ENCODE measurements around the gene SLC38A10. TPM values are rescaled to one million over a fixed set of nuclear protein-coding genes. Genes with fewer than 3 reads are reported as not detected.
A peak's percentile ranks its signal among the peaks of the same experiment; 100 is the strongest.
"Not testable (repeated sequence)": the region's sequence is repeated elsewhere in the genome, so short reads cannot be mapped to it uniquely, and the experiment has no call there.

The SLC38A10 gene
- total RNA-seq, 3 donors from 2014 or later (not counting 1 experiment from before 2014, with no cell fraction given), result 72.2 to 104 (median 90.5) TPM

DNA sequence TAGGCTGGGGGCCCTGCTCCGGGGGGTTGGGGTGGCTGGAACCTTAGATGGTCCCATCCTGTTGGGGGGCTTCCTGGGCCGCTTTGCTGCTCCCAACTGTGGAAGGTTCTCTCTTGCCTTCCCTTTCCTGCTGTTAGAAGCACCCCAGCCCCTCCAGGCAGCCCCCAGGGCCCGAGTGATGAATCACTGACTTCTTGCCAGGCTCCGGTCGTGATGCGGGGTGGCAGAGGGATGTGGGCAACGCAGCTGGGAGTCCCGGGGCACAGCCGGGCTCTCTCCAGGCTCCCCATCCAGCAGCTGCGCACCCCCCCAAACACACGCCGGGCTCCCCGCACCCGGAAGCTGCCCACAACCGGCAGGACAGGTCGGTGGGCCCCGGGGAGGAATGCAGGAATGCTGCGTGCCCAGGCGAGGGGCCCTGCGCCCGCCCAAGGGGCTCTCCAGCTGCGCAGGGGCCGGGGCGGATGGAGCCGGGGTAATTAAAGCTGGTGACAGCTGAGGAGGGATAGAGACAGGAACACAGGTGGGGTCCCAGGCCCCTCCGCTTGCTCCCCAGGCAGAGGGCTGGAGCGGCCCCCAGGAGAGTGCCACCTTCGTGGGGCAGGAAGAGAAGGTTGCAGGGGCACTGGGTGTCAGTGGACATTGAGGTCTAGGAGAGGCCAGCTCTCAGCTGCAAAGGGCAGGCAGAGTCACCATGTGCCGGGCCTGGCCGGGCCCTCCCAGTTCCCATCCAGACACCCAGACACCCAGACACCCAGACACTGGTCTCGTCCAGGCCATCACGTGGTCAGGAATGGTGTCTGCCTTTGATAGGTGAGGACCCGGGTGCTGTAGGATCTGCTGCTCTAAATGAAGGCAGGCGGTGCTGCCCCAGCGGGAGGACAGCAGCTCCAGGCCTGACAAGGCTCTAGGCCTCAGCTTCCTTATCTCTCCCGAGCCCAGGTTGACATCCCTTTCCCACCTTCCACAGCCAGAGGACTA, 15.0 kb upstream of the SLC38A10 start:
- Mint-ChIP-seq H3K36me3 (no peaks in the 10 kb centered on the region), H3K27ac (no peak overlapping the region), H3K4me1 (peaks cover 6 to 7% of the 10 kb centered on the region in 2 donors), H3K4me3 (no peak overlapping the region), H3K9me3 (no peaks in the 10 kb centered on the region), H3K27me3 (ENCODE audit: low read depth in 2 of 2) (peaks cover 0 to 8% of the 10 kb centered on the region in 2 donors)
- intact Hi-C loops (cut with micrococcal nuclease), result no loop called here
- H3K9me3 ChIP-seq (ENCODE audit: control insufficient read depth, insufficient read depth, low read length), result no peaks in the 10 kb centered on the region
- TF ChIP-seq, protein P1, sequence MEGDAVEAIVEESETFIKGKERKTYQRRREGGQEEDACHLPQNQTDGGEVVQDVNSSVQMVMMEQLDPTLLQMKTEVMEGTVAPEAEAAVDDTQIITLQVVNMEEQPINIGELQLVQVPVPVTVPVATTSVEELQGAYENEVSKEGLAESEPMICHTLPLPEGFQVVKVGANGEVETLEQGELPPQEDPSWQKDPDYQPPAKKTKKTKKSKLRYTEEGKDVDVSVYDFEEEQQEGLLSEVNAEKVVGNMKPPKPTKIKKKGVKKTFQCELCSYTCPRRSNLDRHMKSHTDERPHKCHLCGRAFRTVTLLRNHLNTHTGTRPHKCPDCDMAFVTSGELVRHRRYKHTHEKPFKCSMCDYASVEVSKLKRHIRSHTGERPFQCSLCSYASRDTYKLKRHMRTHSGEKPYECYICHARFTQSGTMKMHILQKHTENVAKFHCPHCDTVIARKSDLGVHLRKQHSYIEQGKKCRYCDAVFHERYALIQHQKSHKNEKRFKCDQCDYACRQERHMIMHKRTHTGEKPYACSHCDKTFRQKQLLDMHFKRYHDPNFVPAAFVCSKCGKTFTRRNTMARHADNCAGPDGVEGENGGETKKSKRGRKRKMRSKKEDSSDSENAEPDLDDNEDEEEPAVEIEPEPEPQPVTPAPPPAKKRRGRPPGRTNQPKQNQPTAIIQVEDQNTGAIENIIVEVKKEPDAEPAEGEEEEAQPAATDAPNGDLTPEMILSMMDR (IDR thresholded peaks at IDR 0.05), result no peak
- H3K27ac ChIP-seq (ENCODE audit: low read length), result no peak overlapping the region
- H3K4me1 ChIP-seq (ENCODE audit: control insufficient read depth, insufficient read depth, low read length), result peaks cover 21% of the 10 kb centered on the region
- no peak overlapping the region for H3K4me3 ChIP-seq (ENCODE audit: low read length)
- ATAC-seq (no peak), DNase-seq (no peak)
- H3K27me3 ChIP-seq (ENCODE audit: control insufficient read depth, insufficient read depth, low read length), result no peaks in the 10 kb centered on the region
- 86% methylated on average over 36 of the region's 36 CpGs for WGBS (ENCODE audit: insufficient coverage)
- no peaks in the 10 kb centered on the region for H3K36me3 ChIP-seq (ENCODE audit: control insufficient read depth, insufficient read depth, low read length)

DNA sequence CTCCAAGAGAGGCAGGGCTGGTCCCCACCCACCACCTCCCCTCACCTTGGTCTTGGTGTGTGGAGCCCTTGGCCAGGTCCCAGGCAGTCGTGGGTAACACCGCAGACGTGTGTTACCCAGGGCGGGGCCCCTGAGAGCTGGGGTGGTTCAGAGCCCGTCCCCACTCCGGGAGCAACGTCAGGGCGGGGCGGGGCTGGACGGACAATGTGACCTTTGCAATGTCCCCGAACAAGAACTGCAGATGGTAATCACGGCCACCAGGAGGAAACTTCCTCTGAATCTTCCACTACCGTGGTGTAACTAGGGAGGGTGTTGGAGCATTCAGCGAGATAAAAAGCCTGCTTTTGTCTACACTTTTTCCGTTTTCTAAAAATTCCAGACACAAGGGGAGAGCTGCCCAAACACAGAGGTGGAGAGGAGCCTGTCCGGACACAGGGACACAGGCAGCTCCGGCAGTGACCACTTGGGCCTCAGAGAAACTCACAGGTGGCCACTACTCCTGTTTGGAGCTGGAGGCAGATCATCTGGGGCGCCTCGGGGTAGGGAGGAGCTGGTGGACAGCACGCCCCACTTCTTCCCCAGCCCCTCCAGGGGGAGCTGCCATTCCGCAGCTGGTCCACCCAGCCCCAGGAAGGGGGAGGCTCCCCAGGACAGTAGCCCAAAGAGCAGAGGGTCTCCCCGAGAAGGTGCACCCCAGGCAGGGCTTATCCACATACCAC, 14.2 kb upstream of the SLC38A10 start:
- DNase-seq (peak; percentile 49 to 52), ATAC-seq (peak; percentile 87 to 96 (median 95))
- TF ChIP-seq, protein P1 (IDR thresholded peaks at IDR 0.05), result peak; percentile 39
- no peaks in the 10 kb centered on the region for H3K27me3 ChIP-seq (ENCODE audit: control insufficient read depth, insufficient read depth, low read length)
- no peak overlapping the region for H3K4me3 ChIP-seq (ENCODE audit: low read length)
- no peaks in the 10 kb centered on the region for H3K9me3 ChIP-seq (ENCODE audit: control insufficient read depth, insufficient read depth, low read length)
- H3K36me3 ChIP-seq (ENCODE audit: control insufficient read depth, insufficient read depth, low read length), result no peaks in the 10 kb centered on the region
- no peak overlapping the region for H3K27ac ChIP-seq (ENCODE audit: low read length)
- WGBS (ENCODE audit: insufficient coverage), result 30% methylated on average over 21 of the region's 22 CpGs
- Mint-ChIP-seq H3K9me3 (no peaks in the 10 kb centered on the region), H3K4me1 (peaks cover 6 to 7% of the 10 kb centered on the region in 2 donors), H3K4me3 (peak overlapping the region; percentile 81), H3K27ac (peak overlapping the region in 1 of 2 donors; percentile 35), H3K36me3 (no peaks in the 10 kb centered on the region), H3K27me3 (ENCODE audit: low read depth in 2 of 2) (peaks cover 0 to 8% of the 10 kb centered on the region in 2 donors)
- intact Hi-C loops (cut with micrococcal nuclease), result no loop called here
- peaks cover 21% of the 10 kb centered on the region for H3K4me1 ChIP-seq (ENCODE audit: control insufficient read depth, insufficient read depth, low read length)

DNA sequence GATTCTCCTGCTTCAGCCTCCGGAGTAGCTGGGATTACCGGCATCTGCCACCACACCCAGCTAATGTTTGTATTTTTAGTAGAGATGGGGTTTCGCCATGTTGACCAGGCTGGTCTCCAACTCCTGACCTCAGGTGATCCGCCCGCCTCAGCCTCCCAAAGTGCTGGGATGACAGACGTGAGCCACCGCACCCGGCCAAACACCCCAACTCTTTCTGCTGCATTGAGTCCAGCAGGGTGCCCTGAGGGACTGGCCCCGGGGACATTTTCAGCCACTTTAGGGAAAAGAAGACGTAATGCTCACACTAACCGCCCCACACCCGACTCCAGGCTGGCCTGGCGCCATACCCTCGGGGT, 13.7 kb upstream of the SLC38A10 start:
- H3K4me1 Mint-ChIP-seq; H3K9me3 ChIP-seq (ENCODE audit: control insufficient read depth, insufficient read depth, low read length); H3K36me3 ChIP-seq (ENCODE audit: control insufficient read depth, insufficient read depth, low read length); H3K27ac ChIP-seq (ENCODE audit: low read length); H3K27me3 Mint-ChIP-seq (ENCODE audit: low read depth in 2 of 2); ATAC-seq; intact Hi-C loops (cut with micrococcal nuclease); H3K27me3 ChIP-seq (ENCODE audit: control insufficient read depth, insufficient read depth, low read length); H3K36me3 Mint-ChIP-seq; H3K4me3 Mint-ChIP-seq; H3K4me3 ChIP-seq (ENCODE audit: low read length); H3K9me3 Mint-ChIP-seq; DNase-seq: not testable (repeated sequence)
- 72% methylated on average over 13 of the region's 14 CpGs for WGBS (ENCODE audit: insufficient coverage)
- H3K27ac Mint-ChIP-seq, result peak overlapping the region in 1 of 2 donors; percentile 35
- H3K4me1 ChIP-seq (ENCODE audit: control insufficient read depth, insufficient read depth, low read length), result peaks cover 21% of the 10 kb centered on the region

Measured in natural killer cell (primary cell).